C4-2B (cell line): ENCODE measurements around the gene PPM1D.

Experiments used
- H3K27ac ChIP-seq: fragments of 450-650 bp; 2 replicates; pipeline ENCODE4 v1.5.1; 2017
- CTCF ChIP-seq: fragments of 450-650 bp; conservative IDR thresholded peaks from 2 replicates; pipeline ENCODE4 v1.5.1; 2017; ENCODE audit warnings: mild to moderate bottlenecking
- ZFX ChIP-seq: fragments of 450-650 bp; IDR thresholded peaks from 2 replicates; pipeline ENCODE4 v1.6.1; 2017

Gene PPM1D

GRCh38 chr17:60562421-60562820 lies 37.6 kb upstream of the PPM1D start:
- H3K27ac ChIP-seq = no peak overlapping the region
- TF ChIP-seq ZFX (no peak), CTCF (no peak)

GRCh38 chr17:60563743-60564142 lies 36.2 kb upstream of the PPM1D start:
- no peak overlapping the region for H3K27ac ChIP-seq

GRCh38 chr17:60565233-60565632 lies 34.8 kb upstream of the PPM1D start:
- no peak overlapping the region for H3K27ac ChIP-seq
- TF ChIP-seq ZFX (no peak), CTCF (no peak)

More at GRCh38 chr17:60563743-60564142, 36.2 kb upstream of the PPM1D start:
- TF ChIP-seq CTCF = no peak
- no peak for TF ChIP-seq ZFX

- TF ChIP-seq CTCF = no peak
- TF ChIP-seq ZFX = no peak
- no peak overlapping the region for H3K27ac ChIP-seq
Observed at GRCh38 chr17:60573236-60574051, 26.5 kb upstream of the PPM1D start.

GRCh38 chr17:60577147-60577915 lies 22.7 kb upstream of the PPM1D start:
- H3K27ac ChIP-seq = no peak overlapping the region
- TF ChIP-seq ZFX = no peak
- TF ChIP-seq CTCF = no peak; the same call in 1 of the 2 replicates

- TF ChIP-seq ZFX (no peak), CTCF (no peak)
- H3K27ac ChIP-seq = no peak overlapping the region
Observed at GRCh38 chr17:60579090-60579489, 20.9 kb upstream of the PPM1D start.

- no peak overlapping the region for H3K27ac ChIP-seq
- no peak for TF ChIP-seq ZFX
- TF ChIP-seq CTCF = no peak
Observed at GRCh38 chr17:60579551-60579950, 20.4 kb upstream of the PPM1D start.
